Ascending aorta (tissue), 2 donors: Measurements from ENCODE around the gene RAB27A. TPM values are rescaled to one million over a fixed set of nuclear protein-coding genes. Genes with fewer than 3 reads are reported as not detected.
"Not testable (repeated sequence)": the region's sequence is repeated elsewhere in the genome, so short reads cannot be mapped to it uniquely, and the experiment has no call there.

ENCODE experiments used
- DNase-seq, 2 donors: peaks; one replicate each; pipeline ENCODE4 v3.0.0-alpha.2; 2019; ENCODE audit warnings: low spot score in 2 of 2
- H3K27ac ChIP-seq, 2 donors: fragments of 200-600 bp; sonication (generic); one replicate each; pipeline ENCODE4 v1.5.1; 2016 to 2017; ENCODE audit warnings: mild to moderate bottlenecking in 1 of 2
- H3K27me3 ChIP-seq: fragments of 200-600 bp; sonication (generic); one replicate; pipeline ENCODE4 v1.5.1; 2017
- H3K36me3 ChIP-seq, 2 donors: fragments of 200-600 bp; sonication (generic); one replicate each; pipeline ENCODE4 v1.5.1; 2016
- H3K4me1 ChIP-seq, 2 donors: fragments of 200-600 bp; sonication (generic); one replicate each; pipeline ENCODE4 v1.5.1; 2016 to 2017; ENCODE audit warnings: mild to moderate bottlenecking in 1 of 2
- H3K4me3 ChIP-seq, 2 donors: fragments of 200-600 bp; sonication (generic); one replicate each; pipeline ENCODE4 v1.5.1; 2016 to 2017; ENCODE audit warnings: mild to moderate bottlenecking in 1 of 2
- H3K9me3 ChIP-seq, 2 donors: fragments of 200-600 bp; sonication (generic); one replicate each; pipeline ENCODE4 v1.5.1; 2016
- intact Hi-C: fragments of 100-400 bp; cut with DNase I; formaldehyde crosslinking; loops from one replicate; pipeline ENCODE4 v1.15.1; 2023
- total RNA-seq: library from RNA; depleted of rRNA; stranded (reverse); fragments of >200 nt; gene quantifications from one replicate; pipeline ENCODE4 v1.1.0, GENCODE V29; 2016
- TF ChIP-seq, protein P1 (sequence below), 3 experiments: fragments of 200-600 bp in 2 of 3; fragments of 450-650 bp in 1 of 3; sonication (generic) in 2 of 3; IDR thresholded peaks; one replicate each; pipeline ENCODE4 v1.5.1; 2016 to 2019; ENCODE audit warnings: antibody characterized with exemption in 3 of 3, mild to moderate bottlenecking in 1 of 3, moderate library complexity in 1 of 3

The RAB27A gene
- total RNA-seq, 1 donor from 2014 or later, result 17.9 TPM

DNA sequence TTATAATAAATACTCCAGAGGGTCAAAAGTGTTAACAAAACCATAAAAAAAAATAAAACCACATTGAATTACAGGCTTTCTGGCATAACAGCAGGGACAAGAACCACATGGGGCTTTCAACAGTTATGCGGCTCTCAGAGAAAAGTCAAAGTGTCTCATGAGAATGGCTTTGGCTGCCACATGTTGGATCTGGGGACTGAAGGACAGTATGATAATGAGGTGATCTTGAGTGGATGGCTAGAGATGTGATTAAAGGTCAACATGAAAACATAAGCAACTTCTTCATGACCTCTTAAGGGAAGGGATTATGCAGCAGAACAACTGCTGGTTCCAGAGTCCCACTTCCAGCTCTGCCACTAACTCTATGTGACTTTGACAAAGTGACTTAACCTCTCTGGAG, 5.2 kb downstream of the RAB27A start:
- Histone ChIP-seq H3K27me3 (no peaks in the 10 kb centered on the region), H3K27ac (no peak overlapping the region), H3K4me1 (peaks cover 3 to 32% of the 10 kb centered on the region in 2 donors), H3K36me3 (no peaks in the 10 kb centered on the region), H3K4me3 (no peak overlapping the region), H3K9me3 (no peaks in the 10 kb centered on the region)
- TF ChIP-seq, protein P1, sequence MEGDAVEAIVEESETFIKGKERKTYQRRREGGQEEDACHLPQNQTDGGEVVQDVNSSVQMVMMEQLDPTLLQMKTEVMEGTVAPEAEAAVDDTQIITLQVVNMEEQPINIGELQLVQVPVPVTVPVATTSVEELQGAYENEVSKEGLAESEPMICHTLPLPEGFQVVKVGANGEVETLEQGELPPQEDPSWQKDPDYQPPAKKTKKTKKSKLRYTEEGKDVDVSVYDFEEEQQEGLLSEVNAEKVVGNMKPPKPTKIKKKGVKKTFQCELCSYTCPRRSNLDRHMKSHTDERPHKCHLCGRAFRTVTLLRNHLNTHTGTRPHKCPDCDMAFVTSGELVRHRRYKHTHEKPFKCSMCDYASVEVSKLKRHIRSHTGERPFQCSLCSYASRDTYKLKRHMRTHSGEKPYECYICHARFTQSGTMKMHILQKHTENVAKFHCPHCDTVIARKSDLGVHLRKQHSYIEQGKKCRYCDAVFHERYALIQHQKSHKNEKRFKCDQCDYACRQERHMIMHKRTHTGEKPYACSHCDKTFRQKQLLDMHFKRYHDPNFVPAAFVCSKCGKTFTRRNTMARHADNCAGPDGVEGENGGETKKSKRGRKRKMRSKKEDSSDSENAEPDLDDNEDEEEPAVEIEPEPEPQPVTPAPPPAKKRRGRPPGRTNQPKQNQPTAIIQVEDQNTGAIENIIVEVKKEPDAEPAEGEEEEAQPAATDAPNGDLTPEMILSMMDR (IDR thresholded peaks at IDR 0.05), result no peak
- no peak for DNase-seq
- intact Hi-C loops, result no loop called here

DNA sequence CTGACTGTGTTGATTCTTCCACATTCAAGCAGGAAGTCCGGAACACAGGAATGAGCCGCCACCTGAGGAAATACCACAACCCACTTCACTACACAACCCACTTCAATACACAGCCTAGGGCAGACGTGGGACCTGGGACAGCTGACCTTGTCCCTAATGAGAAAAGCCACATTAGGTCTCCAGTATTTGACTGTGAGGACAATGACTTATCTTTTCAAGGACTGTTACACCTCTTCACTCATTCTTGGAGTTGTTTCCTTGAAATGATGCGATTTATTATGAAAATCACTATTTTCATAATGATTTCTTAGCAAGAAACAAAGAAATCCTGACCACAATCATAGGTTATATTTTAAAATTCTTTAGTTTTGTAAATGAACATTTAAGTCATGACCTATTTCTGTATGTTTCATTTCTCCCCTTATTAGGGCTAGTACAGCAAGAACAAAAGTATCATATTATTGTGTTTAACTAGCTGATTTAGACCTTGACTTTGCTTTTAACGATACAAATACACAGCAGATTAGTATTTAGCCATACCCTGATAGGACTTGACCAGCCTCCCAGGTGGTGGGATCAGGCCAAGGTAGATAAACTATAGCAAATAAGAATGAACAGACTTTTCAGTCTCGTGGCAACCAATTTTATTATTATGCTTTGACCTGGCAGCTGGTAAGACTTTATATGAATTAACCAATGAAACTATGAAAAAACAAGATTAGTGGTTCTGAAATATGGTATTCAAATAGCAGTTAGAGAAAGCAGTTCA, 6.0 kb downstream of the RAB27A start:
- H3K27me3 ChIP-seq, result no peaks in the 10 kb centered on the region
- no peak for DNase-seq
- H3K27ac ChIP-seq, result peak overlapping the region; percentile 57 to 75
- no peaks in the 10 kb centered on the region for H3K9me3 ChIP-seq
- no peak overlapping the region for H3K4me3 ChIP-seq
- TF ChIP-seq, protein P1 (IDR thresholded peaks at IDR 0.05), result no peak
- intact Hi-C loops, result no loop called here
- H3K4me1 ChIP-seq, result peaks cover 3 to 32% of the 10 kb centered on the region in 2 donors
- no peaks in the 10 kb centered on the region for H3K36me3 ChIP-seq

DNA sequence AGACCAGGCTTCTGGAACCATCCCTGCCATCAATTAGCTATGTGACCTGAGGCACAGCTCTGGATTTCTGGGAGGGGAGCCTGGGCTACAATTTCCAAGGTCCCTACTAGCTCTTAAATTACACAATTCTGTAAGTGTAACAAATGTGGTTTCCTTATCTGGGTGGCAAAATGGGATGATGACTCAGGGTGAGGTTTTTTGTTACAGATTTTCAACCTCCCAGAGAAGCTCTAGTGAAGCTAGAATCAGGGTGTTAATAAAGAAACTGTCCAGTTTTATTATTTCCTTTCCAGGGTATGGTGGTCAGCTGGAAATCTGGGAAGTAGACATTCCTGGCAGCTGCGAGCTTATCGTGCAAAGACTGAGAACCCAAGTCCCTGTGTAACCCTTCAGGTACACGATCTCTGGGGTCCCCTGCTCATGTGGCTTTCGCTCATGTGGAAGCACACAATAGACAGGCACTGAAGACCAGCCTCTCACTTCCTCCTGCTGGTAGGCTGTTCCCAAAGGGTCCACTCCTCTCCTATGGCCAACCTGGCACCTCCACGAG, 7.3 kb downstream of the RAB27A start:
- intact Hi-C loops, result no loop called here
- Histone ChIP-seq H3K27me3 (no peaks in the 10 kb centered on the region), H3K9me3 (no peaks in the 10 kb centered on the region), H3K4me1 (peaks cover 3 to 30% of the 10 kb centered on the region in 2 donors), H3K27ac (peak overlapping the region; percentile 57 to 75), H3K4me3 (no peak overlapping the region), H3K36me3 (no peaks in the 10 kb centered on the region)
- TF ChIP-seq, protein P1 (IDR thresholded peaks at IDR 0.05), result no peak
- DNase-seq, result no peak

DNA sequence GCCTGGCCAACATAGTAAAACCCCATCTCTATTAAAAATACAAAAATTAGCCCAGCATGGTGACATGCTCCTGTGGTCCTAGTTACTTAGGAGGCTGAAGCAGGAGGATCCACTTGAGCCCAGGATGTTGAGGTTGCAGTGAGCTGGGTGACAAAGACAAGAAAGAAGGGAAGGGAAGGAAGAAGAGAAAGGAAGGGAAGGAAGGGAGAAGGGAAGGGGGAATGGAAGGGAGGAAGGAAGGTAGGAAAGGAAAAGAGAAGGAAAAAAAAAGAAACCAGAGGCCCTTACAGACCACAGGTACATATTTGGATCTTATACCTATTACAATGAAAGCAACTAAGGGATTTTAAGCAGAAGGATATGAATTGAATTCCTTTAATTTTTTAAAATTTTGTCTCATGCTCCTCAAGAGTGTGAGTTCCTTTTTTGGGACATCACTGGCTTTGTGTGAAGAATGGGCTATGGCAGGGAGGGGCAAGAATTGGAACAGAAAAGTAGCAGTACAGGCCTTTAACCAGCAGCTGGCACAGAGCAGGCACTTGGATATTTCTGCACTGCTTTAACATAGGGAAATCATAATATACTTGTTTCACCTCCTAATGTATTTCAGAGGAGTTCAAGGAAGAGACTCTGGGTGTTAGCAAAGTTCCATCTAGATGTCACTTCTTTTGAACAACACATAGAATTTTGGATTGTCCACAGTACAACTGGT, 7.9 kb downstream of the RAB27A start:
- intact Hi-C loops, result no loop called here
- DNase-seq, result no peak
- Histone ChIP-seq H3K36me3 (no peaks in the 10 kb centered on the region), H3K4me3 (no peak overlapping the region), H3K9me3 (no peaks in the 10 kb centered on the region), H3K27ac (peak overlapping the region; percentile 57 to 75), H3K4me1 (peaks cover 3 to 30% of the 10 kb centered on the region in 2 donors), H3K27me3 (no peaks in the 10 kb centered on the region)
- TF ChIP-seq, protein P1 (IDR thresholded peaks at IDR 0.05), result no peak

DNA sequence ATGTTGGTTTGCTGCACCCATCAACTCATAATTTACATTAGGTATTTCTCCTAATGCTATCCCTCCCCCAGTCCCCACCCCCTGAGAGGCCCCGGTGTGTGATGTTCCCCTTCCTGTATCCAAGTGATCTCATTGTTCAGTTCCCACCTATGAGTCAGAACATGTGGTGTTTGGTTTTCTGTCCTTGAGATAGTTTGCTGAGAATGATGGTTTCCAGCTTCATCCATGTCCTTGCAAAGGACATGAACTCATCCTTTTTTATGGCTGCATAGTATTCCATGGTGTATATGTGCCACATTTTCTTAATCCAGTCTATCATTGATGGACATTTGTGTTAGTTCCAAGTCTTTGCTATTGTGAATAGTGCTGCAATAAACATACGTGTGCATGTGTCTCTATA, 9.0 kb downstream of the RAB27A start:
- H3K27ac ChIP-seq, H3K4me3 ChIP-seq, H3K9me3 ChIP-seq, DNase-seq, H3K27me3 ChIP-seq, H3K36me3 ChIP-seq, intact Hi-C loops: not testable (repeated sequence)
- H3K4me1 ChIP-seq, result peaks cover 3 to 25% of the 10 kb centered on the region in 2 donors
